SU-DHL-6 (cell line): ENCODE results near the gene SIRT7.
A peak's percentile ranks its signal among the peaks of the same experiment; 100 is the strongest.

Experiments used
- H2AFZ ChIP-seq: fragments of 200-600 bp; sonication (generic); 2 replicates; pipeline ENCODE4 v1.6.1; 2014; ENCODE audit warnings: low read depth, mild to moderate bottlenecking, moderate library complexity, mixed read lengths, antibody characterized with exemption, low read length; ENCODE audit not compliant: severe bottlenecking
- H3F3A ChIP-seq: fragments of 200-600 bp; shearing (Covaris generic); 2 replicates; pipeline ENCODE4 v1.6.0; 2016; ENCODE audit warnings: antibody characterized with exemption, mild to moderate bottlenecking; ENCODE audit not compliant: insufficient read depth
- H3K27ac ChIP-seq: fragments of 200-600 bp; sonication (generic); 2 replicates; pipeline ENCODE4 v1.5.1; 2016; ENCODE audit warnings: low read depth, mild to moderate bottlenecking, low read length, moderate library complexity, mixed read lengths
- H3K27me3 ChIP-seq: fragments of 200-600 bp; sonication (generic), shearing (Covaris generic); 2 replicates; pipeline ENCODE4 v1.6.0; 2014; ENCODE audit warnings: mild to moderate bottlenecking, low read length
- H3K36me3 ChIP-seq: fragments of 200-600 bp; sonication (generic); 2 replicates; pipeline ENCODE4 v1.6.1; 2014; ENCODE audit warnings: mild to moderate bottlenecking, low read length, mixed read lengths
- H3K4me2 ChIP-seq: fragments of 300-600, 200-600 bp; shearing (Covaris generic), sonication (generic); 2 replicates; pipeline ENCODE4 v1.6.0; 2014; ENCODE audit warnings: low read length, low read depth, mild to moderate bottlenecking; ENCODE audit not compliant: poor library complexity, severe bottlenecking
- H3K4me3 ChIP-seq: fragments of 200-600 bp; sonication (generic); 2 replicates; pipeline ENCODE4 v1.5.1; 2014; ENCODE audit warnings: antibody characterized with exemption, low read length, mild to moderate bottlenecking, mixed read lengths; ENCODE audit not compliant: insufficient read depth, poor library complexity, severe bottlenecking
- H3K79me2 ChIP-seq: fragments of 200-600 bp; sonication (generic); 2 replicates; pipeline ENCODE4 v1.6.1; 2014; ENCODE audit warnings: mild to moderate bottlenecking, low read length, moderate library complexity; ENCODE audit not compliant: insufficient read depth
- H3K9ac ChIP-seq: fragments of 200-600 bp; sonication (generic); 2 replicates; pipeline ENCODE4 v1.7.0; 2014; ENCODE audit warnings: mild to moderate bottlenecking, low read length
- H3K9me2 ChIP-seq: fragments of 200-600 bp; sonication (generic); replicated peaks from 2 replicates; pipeline ENCODE4 v1.6.1; 2014; ENCODE audit warnings: low read length; ENCODE audit not compliant: insufficient read depth
- H3K9me3 ChIP-seq: fragments of 200-600 bp; sonication (generic); 2 replicates; pipeline ENCODE4 v1.6.1; 2014; ENCODE audit warnings: low read length, mixed read lengths; ENCODE audit not compliant: insufficient read depth
- H4K20me1 ChIP-seq: fragments of 200-600 bp; sonication (generic); 2 replicates; pipeline ENCODE4 v1.6.1; 2014; ENCODE audit warnings: low read depth, mild to moderate bottlenecking, antibody characterized with exemption, low read length, moderate library complexity, mixed read lengths
- CTCF ChIP-seq: fragments of 200-600 bp; sonication (generic); IDR thresholded peaks from one replicate; pipeline ENCODE4 v1.5.1; 2017; ENCODE audit warnings: antibody characterized with exemption, mild to moderate bottlenecking, low read length, moderate library complexity; ENCODE audit not compliant: insufficient read depth, poor library complexity, severe bottlenecking
- EZH2phosphoT487 ChIP-seq: fragments of 200-600 bp; sonication (generic), shearing (Covaris generic); conservative IDR thresholded peaks from 2 replicates; pipeline ENCODE4 v1.6.1; 2018; ENCODE audit warnings: mild to moderate bottlenecking, antibody characterized with exemption, low read length, moderate library complexity, mixed read lengths

The SIRT7 gene

GRCh38 chr17:81916234-81917001 is 1.6 kb downstream of the SIRT7 start:
- Histone ChIP-seq H3K4me2 (peak overlapping the region; percentile 93), H3F3A (peaks cover 5% of the 10 kb centered on the region; the same call in 1 of the 2 replicates), H3K27me3 (no peaks in the 10 kb centered on the region), H3K27ac (peak overlapping the region; percentile 54; the same call in 1 of the 2 replicates), H3K4me3 (peak overlapping the region; percentile 85), H3K9ac (peak overlapping the region; percentile 92), H2AFZ (no peak overlapping the region), H4K20me1 (no peaks in the 10 kb centered on the region), H3K79me2 (peaks cover 46% of the 10 kb centered on the region), H3K9me3 (no peaks in the 10 kb centered on the region), H3K36me3 (no peaks in the 10 kb centered on the region), H3K9me2 (no peaks in the 10 kb centered on the region)
- no peak for TF ChIP-seq EZH2phosphoT487

- H3K36me3 ChIP-seq, result no peaks in the 10 kb centered on the region
- H2AFZ ChIP-seq, result no peak overlapping the region
- no peaks in the 10 kb centered on the region for H3K27me3 ChIP-seq
- no peak overlapping the region for H3K4me3 ChIP-seq
- H3K9me3 ChIP-seq, result no peaks in the 10 kb centered on the region
- TF ChIP-seq CTCF (no peak), EZH2phosphoT487 (no peak)
- no peak overlapping the region for H3K27ac ChIP-seq
- H3K79me2 ChIP-seq, result peaks cover 40% of the 10 kb centered on the region
- no peaks in the 10 kb centered on the region for H4K20me1 ChIP-seq
- H3K9ac ChIP-seq, result no peak overlapping the region
- H3F3A ChIP-seq, result peaks cover 5% of the 10 kb centered on the region; the same call in 1 of the 2 replicates
- H3K9me2 ChIP-seq, result no peaks in the 10 kb centered on the region
- H3K4me2 ChIP-seq, result no peak overlapping the region
These were observed 2.6 kb downstream of the SIRT7 start for GRCh38 chr17:81915331-81915730.

GRCh38 chr17:81914103-81914850 is 3.7 kb downstream of the SIRT7 start:
- TF ChIP-seq CTCF, result no peak
- TF ChIP-seq EZH2phosphoT487, result no peak
- H3K9ac ChIP-seq, result no peak overlapping the region
- H4K20me1 ChIP-seq, result no peaks in the 10 kb centered on the region
- H3F3A ChIP-seq, result peaks cover 5% of the 10 kb centered on the region; the same call in 1 of the 2 replicates
- H3K27me3 ChIP-seq, result no peaks in the 10 kb centered on the region
- H3K4me2 ChIP-seq, result no peak overlapping the region
- no peaks in the 10 kb centered on the region for H3K9me3 ChIP-seq
- no peak overlapping the region for H3K4me3 ChIP-seq
- H3K9me2 ChIP-seq, result no peaks in the 10 kb centered on the region
- H3K27ac ChIP-seq, result no peak overlapping the region
- H2AFZ ChIP-seq, result no peak overlapping the region
- H3K79me2 ChIP-seq, result peaks cover 33% of the 10 kb centered on the region
- no peaks in the 10 kb centered on the region for H3K36me3 ChIP-seq
